T-helper 9 cell (primary cell): ENCODE results near the gene NPTXR.
"Not testable (repeated sequence)": the region's sequence is repeated elsewhere in the genome, so short reads cannot be mapped to it uniquely, and the experiment has no call there.

ENCODE experiments used
- DNase-seq: peaks from one replicate; pipeline ENCODE4 v3.0.0-alpha.2; 2020

NPTXR gene

GRCh38 chr22:38830026-38830844 is 13.6 kb downstream of the NPTXR start:
- no peak for DNase-seq

GRCh38 chr22:38829485-38829884 is 14.3 kb downstream of the NPTXR start:
- no peak for DNase-seq

- no peak for DNase-seq
Measured at GRCh38 chr22:38828616-38829205, 15.1 kb downstream of the NPTXR start.

- no peak for DNase-seq
Measured at GRCh38 chr22:38828191-38828590, 15.6 kb downstream of the NPTXR start.

GRCh38 chr22:38827510-38827909 is 16.3 kb downstream of the NPTXR start:
- no peak for DNase-seq

- no peak for DNase-seq
Measured at GRCh38 chr22:38826801-38827200, 17.0 kb downstream of the NPTXR start.

- DNase-seq, result no peak
Measured at GRCh38 chr22:38826386-38826785, 17.4 kb downstream of the NPTXR start.

- peak; percentile 11 for DNase-seq
Measured at GRCh38 chr22:38824585-38824984, 19.2 kb downstream of the NPTXR start.

GRCh38 chr22:38823637-38824036 is 20.2 kb downstream of the NPTXR start:
- no peak for DNase-seq

- DNase-seq, result no peak
Measured at GRCh38 chr22:38823076-38823475, 20.8 kb downstream of the NPTXR start.

GRCh38 chr22:38820020-38820419 is 23.8 kb downstream of the NPTXR start:
- no peak for DNase-seq

- no peak for DNase-seq
Measured at GRCh38 chr22:38819387-38819940, 24.4 kb downstream of the NPTXR start.

GRCh38 chr22:38817196-38817595 is 26.6 kb downstream of the NPTXR start:
- DNase-seq, result no peak

- no peak for DNase-seq
Measured at GRCh38 chr22:38815842-38816241, 28.0 kb downstream of the NPTXR start.

- no peak for DNase-seq
Measured at GRCh38 chr22:38811241-38811640, 32.6 kb downstream of the NPTXR start.

GRCh38 chr22:38805041-38805593 is 38.7 kb downstream of the NPTXR start:
- not testable (repeated sequence) for DNase-seq

GRCh38 chr22:38802671-38803121 is 41.1 kb downstream of the NPTXR start:
- no peak for DNase-seq

GRCh38 chr22:38799265-38800002 is 44.4 kb downstream of the NPTXR start:
- no peak for DNase-seq

GRCh38 chr22:38798496-38798895 is 45.3 kb downstream of the NPTXR start:
- DNase-seq, result no peak

GRCh38 chr22:38796262-38796957 is 47.4 kb downstream of the NPTXR start:
- DNase-seq, result no peak

- DNase-seq, result no peak
Measured at GRCh38 chr22:38795569-38795968, 48.3 kb downstream of the NPTXR start.

- peak; percentile 82 for DNase-seq
Measured at GRCh38 chr22:38793721-38794466, 49.9 kb downstream of the NPTXR start, which contains the start of gene DNAL4. TSS of gene DNAL4 (minus strand) at chr22:38794143. CDS start at chr22:38782731, 11,412 bp downstream.
